ENCODE measurements around the gene TRABD2B. TPM values are rescaled to one million over a fixed set of nuclear protein-coding genes. Genes with fewer than 3 reads are reported as not detected.

Gene TRABD2B
- total and polyA plus RNA-seq, 2 of the 13 experiments (the other 11 are each of a cell fraction or from before 2014, with no cell fraction given): 0.04 TPM; not detected in 1

GRCh38 chr1:47853059-47853458, 144.1 kb downstream of the TRABD2B start:
- peaks cover 91% of the 10 kb centered on the region for H3K4me1 ChIP-seq (ENCODE audit: insufficient read depth, low read length)
- ATAC-seq: peak; percentile 75
- no peaks in the 10 kb centered on the region for H3K79me2 ChIP-seq (ENCODE audit: insufficient read depth, low read length)
- peak; percentile 58 for DNase-seq (ENCODE audit: low spot score)
- no peaks in the 10 kb centered on the region for H3K9me3 ChIP-seq (ENCODE audit: low read length)
- WGBS (ENCODE audit: low lambda C conversion rate): 0% methylated on average over 2 of the region's 7 CpGs
- ChIA-PET CTCF (ENCODE audit: low intra/inter-chr PET ratio, low total read pairs) (no interaction called here), POLR2A (interaction anchor here (1.1 to 3.9 kb wide), 5 partner anchors 11 to 66 kb away, joined by 3 to 17 read pairs (median 7); no protein-coding TSS in a partner anchor)
- no peaks in the 10 kb centered on the region for H4K20me1 ChIP-seq (ENCODE audit: insufficient read depth, low read length)
- BruUV-seq (replicated peaks): no TSS peak
- H3K36me3 ChIP-seq (replicated peaks in 1 of 2; ENCODE audit: control insufficient read depth in 1 of 2, insufficient read depth in 2 of 2, low read length in 2 of 2): no peaks in the 10 kb centered on the region
- peak overlapping the region; percentile 34; the same call in 1 of the 2 replicates for H3K4me2 ChIP-seq (ENCODE audit: low read depth, low read length)
- peak overlapping the region; percentile 12 for H3K27ac ChIP-seq (ENCODE audit: extremely low read length, insufficient read depth, low read length)
- peak; percentile 72 for FAIRE-seq
- intact Hi-C loops (cut with micrococcal nuclease; ENCODE audit: unreplicated experiment): no loop called here
- no peaks in the 10 kb centered on the region for H3K27me3 ChIP-seq (ENCODE audit: control insufficient read depth in 1 of 2, insufficient read depth in 2 of 2, low read length in 2 of 2)
- no peak overlapping the region for H3K9ac ChIP-seq (ENCODE audit: insufficient read depth, low read depth, low read length)
- peak overlapping the region in 1 of 3 experiments; percentile 7; a peak in 1 of 6 replicates for H3K4me3 ChIP-seq (replicated peaks in 1 of 3; ENCODE audit: insufficient read depth in 1 of 3, low read depth in 2 of 3, low read length in 3 of 3)
- in situ Hi-C loops (cut with HindIII; ENCODE audit: extremely low pct_ligation_motif_present, low pct_unique_long_range_greater_than_20kb): no loop called here
- H2AFZ ChIP-seq (ENCODE audit: low read length): no peak overlapping the region
- TF ChIP-seq ZNF260 (CRISPR knock-in tag; IDR thresholded peaks at IDR 0.05; ENCODE audit: borderline replicate concordance, low read depth) (no peak), LCORL (IDR thresholded peaks at IDR 0.05) (no peak), LCORL (CRISPR knock-in tag; IDR thresholded peaks at IDR 0.05) (peak; percentile 82), ATF7 (IDR thresholded peaks at IDR 0.05) (no peak), ATF7 (CRISPR knock-in tag; IDR thresholded peaks at IDR 0.05) (no peak), MAX (IDR thresholded peaks at IDR 0.05) (0 out of 2 replicates have a peak, but pooled peaks have one; percentile 19), ZFP62 (CRISPR knock-in tag; IDR thresholded peaks at IDR 0.05) (no peak), PITX1 (CRISPR knock-in tag; IDR thresholded peaks at IDR 0.05) (peak; percentile 50; the same call in 1 of the 2 replicates), CENPBD1 (CRISPR knock-in tag; IDR thresholded peaks at IDR 0.05; ENCODE audit: borderline replicate concordance, low read depth) (no peak), HBP1 (CRISPR knock-in tag; IDR thresholded peaks at IDR 0.05; ENCODE audit: low read depth) (no peak), KIAA2018 (CRISPR knock-in tag; IDR thresholded peaks at IDR 0.05; ENCODE audit: borderline replicate concordance) (no peak), ZBTB39 (CRISPR knock-in tag; IDR thresholded peaks at IDR 0.05) (no peak), SRSF4 (IDR thresholded peaks at IDR 0.05; ENCODE audit: low read depth, low read length, poor library complexity, severe bottlenecking) (no peak)
